Osteoblast (primary cell): ENCODE measurements around the gene CYTH4. TPM values are rescaled to one million over a fixed set of nuclear protein-coding genes. Genes with fewer than 3 reads are reported as not detected.
A peak's percentile ranks its signal among the peaks of the same experiment; 100 is the strongest.
"Not testable (repeated sequence)": the region's sequence is repeated elsewhere in the genome, so short reads cannot be mapped to it uniquely, and the experiment has no call there.

Experiments used
- DNase-seq: peaks from one replicate; pipeline ENCODE4 v3.0.0; 2011; ENCODE audit warnings: low spot score, mixed read lengths; ENCODE audit not compliant: insufficient read length; ENCODE audit errors: missing footprints
- H2AFZ ChIP-seq: 2 replicates; pipeline ENCODE4 v1.6.0; 2011; ENCODE audit warnings: mild to moderate bottlenecking, low read length
- H3K27ac ChIP-seq: 2 replicates; pipeline ENCODE4 v1.5.1; 2011; ENCODE audit warnings: mild to moderate bottlenecking, low read depth, low read length, moderate library complexity
- H3K27me3 ChIP-seq: 2 replicates; pipeline ENCODE4 v1.6.0; 2012; ENCODE audit warnings: mild to moderate bottlenecking, control low read depth, inconsistent platforms, low read length, moderate library complexity; ENCODE audit not compliant: insufficient read depth
- H3K36me3 ChIP-seq: 2 replicates; pipeline ENCODE4 v1.5.1; 2011; ENCODE audit warnings: mild to moderate bottlenecking, low read length, control low read depth, moderate library complexity; ENCODE audit not compliant: insufficient read depth
- H3K4me1 ChIP-seq: 2 replicates; pipeline ENCODE4 v1.5.1; 2011; ENCODE audit warnings: mild to moderate bottlenecking, low read length, control low read depth, moderate library complexity; ENCODE audit not compliant: insufficient read depth
- H3K4me2 ChIP-seq: 2 replicates; pipeline ENCODE4 v1.6.0; 2011; ENCODE audit warnings: mild to moderate bottlenecking, low read length; ENCODE audit not compliant: insufficient read depth
- H3K4me3 ChIP-seq: fragments of 200-600 bp; sonication (generic); 3 replicates; pipeline ENCODE4 v1.5.1; 2012; ENCODE audit warnings: mild to moderate bottlenecking, low read length, inconsistent platforms; ENCODE audit not compliant: insufficient read depth
- H3K79me2 ChIP-seq: 2 replicates; pipeline ENCODE4 v1.6.0; 2012; ENCODE audit warnings: mild to moderate bottlenecking, low read length, control low read depth, inconsistent platforms; ENCODE audit not compliant: insufficient read depth
- H3K9me3 ChIP-seq: 2 replicates; pipeline ENCODE4 v1.5.1; 2011; ENCODE audit warnings: low read depth, low read length, control low read depth
- H4K20me1 ChIP-seq: 2 replicates; pipeline ENCODE4 v1.6.0; 2012; ENCODE audit warnings: mild to moderate bottlenecking, low read length, control low read depth; ENCODE audit not compliant: insufficient read depth
- total RNA-seq: library from RNA; depleted of rRNA; stranded (reverse); fragments of >200 nt; gene quantifications from 2 replicates; pipeline ENCODE4 v1.2.3, GENCODE V29; 2012
- TF ChIP-seq, protein P1 (sequence below): IDR thresholded peaks from 2 replicates; pipeline ENCODE4 v1.5.1; 2011; ENCODE audit warnings: mild to moderate bottlenecking, low read depth, low read length, moderate library complexity; ENCODE audit errors: extremely low read depth

The CYTH4 gene
- total RNA-seq, 1 donor, result 0.72 TPM

- Histone ChIP-seq H3K79me2 (no peaks in the 10 kb centered on the region), H4K20me1 (no peaks in the 10 kb centered on the region), H3K27ac (peak overlapping the region; percentile 63), H3K36me3 (no peaks in the 10 kb centered on the region), H3K4me1 (peaks cover 24% of the 10 kb centered on the region), H3K4me3 (no peak overlapping the region), H3K27me3 (peaks cover 42% of the 10 kb centered on the region), H3K9me3 (no peaks in the 10 kb centered on the region), H3K4me2 (no peak overlapping the region), H2AFZ (no peak overlapping the region)
- peak; percentile 96 for DNase-seq
- TF ChIP-seq, protein P1, sequence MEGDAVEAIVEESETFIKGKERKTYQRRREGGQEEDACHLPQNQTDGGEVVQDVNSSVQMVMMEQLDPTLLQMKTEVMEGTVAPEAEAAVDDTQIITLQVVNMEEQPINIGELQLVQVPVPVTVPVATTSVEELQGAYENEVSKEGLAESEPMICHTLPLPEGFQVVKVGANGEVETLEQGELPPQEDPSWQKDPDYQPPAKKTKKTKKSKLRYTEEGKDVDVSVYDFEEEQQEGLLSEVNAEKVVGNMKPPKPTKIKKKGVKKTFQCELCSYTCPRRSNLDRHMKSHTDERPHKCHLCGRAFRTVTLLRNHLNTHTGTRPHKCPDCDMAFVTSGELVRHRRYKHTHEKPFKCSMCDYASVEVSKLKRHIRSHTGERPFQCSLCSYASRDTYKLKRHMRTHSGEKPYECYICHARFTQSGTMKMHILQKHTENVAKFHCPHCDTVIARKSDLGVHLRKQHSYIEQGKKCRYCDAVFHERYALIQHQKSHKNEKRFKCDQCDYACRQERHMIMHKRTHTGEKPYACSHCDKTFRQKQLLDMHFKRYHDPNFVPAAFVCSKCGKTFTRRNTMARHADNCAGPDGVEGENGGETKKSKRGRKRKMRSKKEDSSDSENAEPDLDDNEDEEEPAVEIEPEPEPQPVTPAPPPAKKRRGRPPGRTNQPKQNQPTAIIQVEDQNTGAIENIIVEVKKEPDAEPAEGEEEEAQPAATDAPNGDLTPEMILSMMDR, result no peak
Observed at GRCh38 chr22:37328017-37328416, 45.7 kb downstream of the CYTH4 start.

GRCh38 chr22:37328538-37329237, 46.4 kb downstream of the CYTH4 start:
- H4K20me1 ChIP-seq, H3K9me3 ChIP-seq, H3K4me3 ChIP-seq, H3K79me2 ChIP-seq, H3K4me2 ChIP-seq, H3K36me3 ChIP-seq: not testable (repeated sequence)
- H3K27ac ChIP-seq, result peak overlapping the region; percentile 63
- H3K27me3 ChIP-seq, result peaks cover 41% of the 10 kb centered on the region
- peaks cover 24% of the 10 kb centered on the region for H3K4me1 ChIP-seq
- H2AFZ ChIP-seq, result peak overlapping the region; percentile 29
- DNase-seq, result peak; percentile 85

GRCh38 chr22:37329238-37330140, 47.2 kb downstream of the CYTH4 start:
- Histone ChIP-seq H3K4me3 (no peak overlapping the region), H3K27ac (peak overlapping the region; percentile 12), H3K4me1 (peaks cover 24% of the 10 kb centered on the region), H3K27me3 (peaks cover 41% of the 10 kb centered on the region), H4K20me1 (no peaks in the 10 kb centered on the region), H3K9me3 (no peaks in the 10 kb centered on the region), H3K4me2 (no peak overlapping the region), H3K36me3 (no peaks in the 10 kb centered on the region), H2AFZ (no peak overlapping the region), H3K79me2 (no peaks in the 10 kb centered on the region)
- TF ChIP-seq, protein P1, result no peak
- peak; percentile 87 for DNase-seq

DNA sequence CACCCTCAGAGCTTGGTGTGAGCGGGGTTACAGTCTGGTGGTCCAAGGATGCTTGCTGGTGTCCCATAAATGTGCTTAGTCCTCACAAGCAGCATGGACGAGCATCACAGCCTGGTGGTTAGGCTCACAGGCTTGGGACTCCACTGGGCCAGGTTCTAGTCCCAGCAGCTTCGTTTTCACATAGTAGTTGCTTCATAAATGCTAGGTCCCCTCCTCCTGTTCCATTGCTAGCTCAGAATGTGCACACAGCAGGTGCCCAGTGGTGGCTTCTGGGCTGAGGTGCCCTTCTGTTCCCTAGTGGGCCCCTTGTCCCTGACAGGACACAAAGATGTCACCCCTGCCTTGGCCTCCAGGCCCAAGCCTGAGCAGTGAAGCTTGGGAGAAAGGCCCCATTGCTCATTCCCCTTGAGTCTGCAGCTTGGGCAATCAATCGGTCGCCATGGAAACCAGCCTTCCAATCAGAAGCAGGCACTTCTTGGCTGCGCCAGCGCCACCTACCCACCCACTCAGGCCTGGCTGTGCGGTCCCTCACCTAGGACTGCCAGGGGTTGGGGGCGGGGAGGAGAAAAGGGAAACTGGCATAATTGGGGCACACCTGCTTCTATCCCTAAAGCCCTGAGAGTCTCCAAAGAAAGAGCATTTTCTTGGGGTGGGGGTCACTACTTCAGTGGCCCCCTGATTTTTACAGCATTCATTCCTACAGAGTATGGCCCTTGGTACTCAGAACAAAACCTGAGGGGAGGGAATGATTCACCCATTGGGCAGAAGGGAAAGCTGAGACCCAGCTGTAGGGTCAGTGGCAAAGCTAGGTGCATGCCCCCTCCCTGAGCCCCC, 48.1 kb downstream of the CYTH4 start:
- TF ChIP-seq, protein P1, result peak; percentile 20
- H3K4me2 ChIP-seq, result no peak overlapping the region
- no peak overlapping the region for H3K4me3 ChIP-seq
- peak overlapping the region; percentile 12 for H3K27ac ChIP-seq
- peak; percentile 98 for DNase-seq
- peaks cover 31% of the 10 kb centered on the region for H3K4me1 ChIP-seq
- H2AFZ ChIP-seq, result no peak overlapping the region
- no peaks in the 10 kb centered on the region for H3K9me3 ChIP-seq
- no peaks in the 10 kb centered on the region for H4K20me1 ChIP-seq
- no peaks in the 10 kb centered on the region for H3K36me3 ChIP-seq
- H3K79me2 ChIP-seq, result no peaks in the 10 kb centered on the region
- H3K27me3 ChIP-seq, result peaks cover 43% of the 10 kb centered on the region
